Mesothelial cell of epicardium (in vitro differentiated cells): ENCODE results near the gene ARHGAP19. TPM values are rescaled to one million over a fixed set of nuclear protein-coding genes. Genes with fewer than 3 reads are reported as not detected.
A peak's percentile ranks its signal among the peaks of the same experiment; 100 is the strongest.

ENCODE experiments used
- DNase-seq, 2 experiments: peaks; one replicate each; pipeline ENCODE4 v3.0.0; 2021; ENCODE audit warnings: low spot score in 2 of 2; ENCODE audit not compliant: unreplicated experiment in 2 of 2
- H3K27ac Mint-ChIP-seq: 2 replicates; pipeline ENCODE4 v1.8.0; 2021; ENCODE audit warnings: mixed read lengths
- H3K27me3 Mint-ChIP-seq: 2 replicates; pipeline ENCODE4 v1.8.0; 2021; ENCODE audit warnings: low read depth, mixed read lengths
- H3K36me3 Mint-ChIP-seq: 2 replicates; pipeline ENCODE4 v1.8.0; 2021; ENCODE audit warnings: mixed read lengths
- H3K4me1 Mint-ChIP-seq: 2 replicates; pipeline ENCODE4 v1.8.0; 2021; ENCODE audit warnings: mixed read lengths
- H3K4me3 Mint-ChIP-seq: 2 replicates; pipeline ENCODE4 v1.8.0; 2021; ENCODE audit warnings: mild to moderate bottlenecking, moderate library complexity, mixed read lengths
- H3K9me3 Mint-ChIP-seq: 2 replicates; pipeline ENCODE4 v1.8.0; 2021; ENCODE audit warnings: mixed read lengths
- total RNA-seq: library from RNA; stranded (reverse); gene quantifications from 3 replicates; pipeline ENCODE4 v1.2.1, GENCODE V29; 2021
- TF ChIP-seq, protein P1 (sequence below): fragments of 200-600 bp; sonication (generic); IDR thresholded peaks from one replicate; pipeline ENCODE4 v1.5.0; 2021; ENCODE audit warnings: antibody characterized with exemption; ENCODE audit not compliant: unreplicated experiment

The ARHGAP19 gene, protein sequence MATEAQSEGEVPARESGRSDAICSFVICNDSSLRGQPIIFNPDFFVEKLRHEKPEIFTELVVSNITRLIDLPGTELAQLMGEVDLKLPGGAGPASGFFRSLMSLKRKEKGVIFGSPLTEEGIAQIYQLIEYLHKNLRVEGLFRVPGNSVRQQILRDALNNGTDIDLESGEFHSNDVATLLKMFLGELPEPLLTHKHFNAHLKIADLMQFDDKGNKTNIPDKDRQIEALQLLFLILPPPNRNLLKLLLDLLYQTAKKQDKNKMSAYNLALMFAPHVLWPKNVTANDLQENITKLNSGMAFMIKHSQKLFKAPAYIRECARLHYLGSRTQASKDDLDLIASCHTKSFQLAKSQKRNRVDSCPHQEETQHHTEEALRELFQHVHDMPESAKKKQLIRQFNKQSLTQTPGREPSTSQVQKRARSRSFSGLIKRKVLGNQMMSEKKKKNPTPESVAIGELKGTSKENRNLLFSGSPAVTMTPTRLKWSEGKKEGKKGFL
- 19.4 to 22.8 TPM (median 22.6 TPM) in 3 replicates for total RNA-seq

DNA sequence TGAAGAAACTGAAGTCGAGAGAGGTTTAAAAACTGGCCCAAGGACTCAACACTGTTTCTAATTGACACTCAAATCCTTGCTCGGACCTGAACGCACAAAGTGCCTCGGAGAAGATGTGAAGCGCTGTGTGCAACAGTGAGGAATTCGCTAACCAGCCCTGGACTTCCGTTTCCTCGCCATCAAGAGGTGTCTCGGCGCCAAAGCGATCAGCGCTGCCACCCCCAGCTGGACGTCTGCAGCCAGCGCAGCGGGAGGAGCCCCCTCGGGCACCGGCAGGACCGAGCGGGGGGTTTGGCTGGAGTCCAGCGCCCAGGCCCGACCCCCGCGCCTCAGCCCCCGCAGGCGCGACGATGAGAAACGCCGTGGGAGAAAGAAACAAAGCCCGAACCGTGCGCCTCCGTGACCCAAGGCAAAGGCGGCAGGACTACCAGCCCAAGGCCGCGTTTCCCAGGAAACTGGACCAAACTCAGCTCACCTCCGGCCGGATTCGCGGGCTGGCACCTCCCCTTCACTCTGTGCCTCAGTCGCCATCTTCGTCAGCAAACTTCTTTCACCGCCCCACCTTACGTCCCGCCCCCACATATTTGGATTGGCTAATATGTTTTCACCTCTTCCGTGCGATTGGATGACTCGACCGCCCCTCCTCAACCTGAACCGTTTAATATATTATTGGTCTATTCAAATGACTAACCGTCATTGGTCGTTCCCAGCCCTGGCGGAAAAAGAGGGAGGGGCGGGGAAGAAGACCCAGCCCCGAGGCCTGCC is at the start of gene ARHGAP19:
ARHGAP19 (minus strand) TSS at position 541 of the 765 bp plus-strand sequence; CDS start at position 531, 10 bp downstream.
- H3K9me3 Mint-ChIP-seq = no peaks in the 10 kb centered on the region
- peak within 1 kb of the TSS; percentile 76 for H3K4me3 Mint-ChIP-seq
- H3K36me3 Mint-ChIP-seq = no peaks in the 10 kb centered on the region
- H3K4me1 Mint-ChIP-seq = peaks cover 13% of the 10 kb centered on the region
- peak; percentile 86 to 90 for DNase-seq
- H3K27ac Mint-ChIP-seq = peak within 1 kb of the TSS; percentile 95
- H3K27me3 Mint-ChIP-seq = no peaks in the 10 kb centered on the region
- TF ChIP-seq, protein P1, sequence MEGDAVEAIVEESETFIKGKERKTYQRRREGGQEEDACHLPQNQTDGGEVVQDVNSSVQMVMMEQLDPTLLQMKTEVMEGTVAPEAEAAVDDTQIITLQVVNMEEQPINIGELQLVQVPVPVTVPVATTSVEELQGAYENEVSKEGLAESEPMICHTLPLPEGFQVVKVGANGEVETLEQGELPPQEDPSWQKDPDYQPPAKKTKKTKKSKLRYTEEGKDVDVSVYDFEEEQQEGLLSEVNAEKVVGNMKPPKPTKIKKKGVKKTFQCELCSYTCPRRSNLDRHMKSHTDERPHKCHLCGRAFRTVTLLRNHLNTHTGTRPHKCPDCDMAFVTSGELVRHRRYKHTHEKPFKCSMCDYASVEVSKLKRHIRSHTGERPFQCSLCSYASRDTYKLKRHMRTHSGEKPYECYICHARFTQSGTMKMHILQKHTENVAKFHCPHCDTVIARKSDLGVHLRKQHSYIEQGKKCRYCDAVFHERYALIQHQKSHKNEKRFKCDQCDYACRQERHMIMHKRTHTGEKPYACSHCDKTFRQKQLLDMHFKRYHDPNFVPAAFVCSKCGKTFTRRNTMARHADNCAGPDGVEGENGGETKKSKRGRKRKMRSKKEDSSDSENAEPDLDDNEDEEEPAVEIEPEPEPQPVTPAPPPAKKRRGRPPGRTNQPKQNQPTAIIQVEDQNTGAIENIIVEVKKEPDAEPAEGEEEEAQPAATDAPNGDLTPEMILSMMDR = no peak

DNA sequence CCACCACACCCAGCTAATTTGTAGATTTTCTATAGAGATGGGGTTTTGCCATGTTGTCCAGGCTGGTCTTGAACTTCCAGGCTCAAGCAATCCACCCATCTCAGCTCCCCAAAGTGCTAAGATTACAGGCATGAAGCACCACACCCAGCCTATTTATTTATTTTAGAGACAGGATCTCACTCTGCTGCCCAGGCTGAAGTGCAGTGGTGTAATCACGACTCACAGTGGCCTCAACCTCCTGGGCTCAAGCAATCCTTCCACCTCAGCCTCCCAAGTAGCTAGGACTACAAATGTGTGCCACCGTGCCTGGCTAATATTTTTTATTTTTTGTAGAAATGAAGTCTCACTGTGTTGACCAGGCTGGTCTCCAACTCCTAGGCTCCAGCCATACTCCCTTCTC is 49.0 kb upstream of the ARHGAP19 start:
- Mint-ChIP-seq H3K9me3 (no peaks in the 10 kb centered on the region), H3K36me3 (no peaks in the 10 kb centered on the region), H3K4me1 (peaks cover 17% of the 10 kb centered on the region), H3K27me3 (peaks cover 21% of the 10 kb centered on the region), H3K27ac (no peak overlapping the region), H3K4me3 (no peak overlapping the region)
- no peak for DNase-seq
- TF ChIP-seq, protein P1 = no peak

DNA sequence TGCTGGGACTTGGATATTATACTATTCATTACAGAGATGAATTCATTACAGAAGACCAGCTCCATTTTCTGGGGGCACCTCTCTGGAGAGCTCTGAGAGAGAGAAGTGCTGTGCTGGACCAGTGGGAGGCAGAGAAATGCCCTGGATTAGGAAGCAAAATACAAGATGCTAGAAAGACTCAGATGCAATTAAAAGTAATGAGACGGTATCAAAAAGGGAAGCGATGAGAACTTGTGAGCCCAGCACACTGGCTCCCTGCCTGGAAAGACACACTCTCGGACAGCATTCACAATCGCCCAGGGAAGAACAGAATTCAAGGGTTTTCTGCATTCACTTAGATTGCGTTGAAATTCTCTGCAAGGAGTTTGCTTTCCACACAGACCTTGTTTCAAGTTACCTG is 45.6 kb upstream of the ARHGAP19 start:
- Mint-ChIP-seq H3K27me3 (peaks cover 27% of the 10 kb centered on the region), H3K36me3 (no peaks in the 10 kb centered on the region), H3K27ac (no peak overlapping the region), H3K9me3 (no peaks in the 10 kb centered on the region), H3K4me1 (peaks cover 29% of the 10 kb centered on the region), H3K4me3 (no peak overlapping the region)
- no peak for DNase-seq
- TF ChIP-seq, protein P1 = no peak

DNA sequence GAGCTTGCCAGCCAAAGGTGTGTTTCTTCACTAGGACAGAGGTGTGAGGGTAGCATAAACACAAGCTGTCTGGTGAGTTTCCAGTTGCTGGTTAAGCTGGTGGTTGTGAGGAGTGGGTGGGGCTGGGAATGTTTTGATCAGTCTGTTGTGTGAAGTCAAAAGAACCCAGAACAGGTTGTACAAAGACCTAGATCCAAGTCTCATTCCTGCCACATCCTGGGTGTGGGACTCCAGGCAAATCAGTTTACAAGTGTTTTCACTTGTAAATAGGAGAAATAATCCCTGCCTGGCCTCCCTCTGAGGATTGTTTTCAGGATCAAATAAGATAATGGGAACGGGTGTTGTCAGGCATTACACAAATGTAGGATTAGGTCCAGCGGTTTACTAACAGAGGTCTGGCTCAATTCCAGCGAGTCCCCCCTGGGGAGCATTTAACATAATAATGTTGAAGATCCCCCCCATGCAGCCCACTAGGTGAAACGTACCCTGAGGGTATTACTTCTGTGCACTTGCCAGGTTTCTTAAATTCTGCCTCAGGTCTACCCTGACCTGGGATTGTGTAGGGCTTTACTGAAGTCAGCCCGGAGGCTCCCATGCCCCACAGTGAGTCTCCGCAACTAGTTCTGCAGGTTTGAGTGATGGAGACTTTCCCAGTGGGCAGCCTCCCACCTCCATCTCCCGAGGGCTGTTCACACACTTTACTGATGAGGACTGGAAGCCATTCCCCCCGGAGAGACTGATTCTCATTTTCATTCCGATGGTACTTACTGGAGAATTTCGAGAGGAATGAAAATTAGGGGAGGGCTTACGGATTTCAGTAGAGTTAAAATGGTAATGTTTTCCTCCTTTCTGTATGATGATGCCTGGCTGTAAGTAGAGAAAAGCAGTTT is 44.8 kb upstream of the ARHGAP19 start:
- Mint-ChIP-seq H3K27me3 (peaks cover 27% of the 10 kb centered on the region), H3K27ac (peak overlapping the region; percentile 78), H3K9me3 (no peaks in the 10 kb centered on the region), H3K4me1 (peaks cover 37% of the 10 kb centered on the region), H3K36me3 (no peaks in the 10 kb centered on the region), H3K4me3 (peak overlapping the region; percentile 17)
- DNase-seq = peak in 1 of 2 experiments; percentile 50
- TF ChIP-seq, protein P1 = no peak

DNA sequence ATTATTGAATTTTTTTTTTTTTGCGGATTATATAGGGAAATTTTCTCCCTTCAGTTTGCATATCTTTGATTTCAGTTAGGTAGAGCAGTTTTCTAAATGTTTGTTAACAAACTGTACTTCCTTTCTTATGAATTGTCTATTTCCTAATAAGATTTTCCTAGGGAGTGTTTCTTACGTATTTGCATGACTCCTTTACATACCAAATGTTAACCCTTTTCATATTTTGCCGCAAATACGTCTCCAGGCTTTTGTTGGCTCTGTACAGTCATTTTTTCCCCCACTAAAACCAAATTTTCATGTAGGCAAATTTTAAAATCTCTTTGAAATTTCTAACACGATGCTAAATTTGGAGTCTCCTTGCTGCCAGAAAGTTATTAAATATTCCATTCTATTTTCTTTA is 44.0 kb upstream of the ARHGAP19 start:
- TF ChIP-seq, protein P1 = no peak
- H3K27ac Mint-ChIP-seq = peak overlapping the region; percentile 78

More for the DNA sequence above, 44.0 kb upstream of the ARHGAP19 start:
- Mint-ChIP-seq H3K4me1 (peaks cover 41% of the 10 kb centered on the region), H3K4me3 (peak overlapping the region; percentile 70), H3K36me3 (no peaks in the 10 kb centered on the region), H3K9me3 (no peaks in the 10 kb centered on the region), H3K27me3 (peaks cover 24% of the 10 kb centered on the region)
- DNase-seq = no peak
